Astrocyte (in vitro differentiated cells and primary cell): ENCODE results near the gene CYB561D2. TPM values are rescaled to one million over a fixed set of nuclear protein-coding genes. Genes with fewer than 3 reads are reported as not detected.

Source experiments
- DNase-seq: peaks from one replicate; pipeline ENCODE4 v3.0.0-alpha.2; 2010; ENCODE audit warnings: low read depth
- FAIRE-seq: peaks from 2 replicates; lab custom pipeline; 2011; peaks lifted over from hg19 to GRCh38; lab: Jason Lieb, UNC
- H2AFZ ChIP-seq: 2 replicates; pipeline ENCODE4 v1.6.0; 2012; ENCODE audit warnings: low read depth, low read length, inconsistent platforms
- H3K27ac ChIP-seq: 2 replicates; pipeline ENCODE4 v1.5.1; 2011; ENCODE audit warnings: low read depth, low read length, inconsistent platforms
- H3K27me3 ChIP-seq: 2 replicates; pipeline ENCODE4 v1.6.0; 2011; ENCODE audit warnings: low read length, inconsistent platforms; ENCODE audit not compliant: insufficient read depth
- H3K36me3 ChIP-seq: 2 replicates; pipeline ENCODE4 v1.5.1; 2011; ENCODE audit warnings: low read length, inconsistent platforms; ENCODE audit not compliant: insufficient read depth
- H3K4me1 ChIP-seq: 2 replicates; pipeline ENCODE4 v1.5.1; 2011; ENCODE audit warnings: low read length, inconsistent platforms; ENCODE audit not compliant: insufficient read depth
- H3K4me2 ChIP-seq: 2 replicates; pipeline ENCODE4 v1.6.0; 2012; ENCODE audit warnings: low read length, inconsistent platforms
- H3K4me3 ChIP-seq: 2 replicates; pipeline ENCODE4 v1.5.1; 2011; ENCODE audit warnings: low read depth, mild to moderate bottlenecking, low read length, inconsistent platforms; ENCODE audit not compliant: insufficient read depth
- H3K79me2 ChIP-seq: 2 replicates; pipeline ENCODE4 v1.6.0; 2012; ENCODE audit warnings: mild to moderate bottlenecking, low read length, inconsistent platforms; ENCODE audit not compliant: insufficient read depth
- H3K9ac ChIP-seq: 2 replicates; pipeline ENCODE4 v1.6.0; 2012; ENCODE audit warnings: mild to moderate bottlenecking, low read length, inconsistent platforms
- H3K9me3 ChIP-seq: 2 replicates; pipeline ENCODE4 v1.5.1; 2012; ENCODE audit warnings: low read depth, mild to moderate bottlenecking, low read length, inconsistent platforms; ENCODE audit not compliant: insufficient read depth
- H4K20me1 ChIP-seq: 2 replicates; pipeline ENCODE4 v1.6.0; 2012; ENCODE audit warnings: low read length, inconsistent platforms; ENCODE audit not compliant: insufficient read depth
- H3K27ac Mint-ChIP-seq: one replicate; pipeline ENCODE4 v1.8.0; 2021; ENCODE audit warnings: mild to moderate bottlenecking, mixed read lengths; ENCODE audit not compliant: unreplicated experiment
- H3K27me3 Mint-ChIP-seq: one replicate; pipeline ENCODE4 v1.8.0; 2021; ENCODE audit warnings: low read depth, mixed read lengths; ENCODE audit not compliant: unreplicated experiment
- H3K36me3 Mint-ChIP-seq: one replicate; pipeline ENCODE4 v1.8.0; 2021; ENCODE audit warnings: low read depth, mixed read lengths; ENCODE audit not compliant: unreplicated experiment
- H3K4me1 Mint-ChIP-seq: one replicate; pipeline ENCODE4 v1.8.0; 2021; ENCODE audit warnings: low read depth, mixed read lengths; ENCODE audit not compliant: unreplicated experiment
- H3K4me3 Mint-ChIP-seq: one replicate; pipeline ENCODE4 v1.8.0; 2021; ENCODE audit warnings: mild to moderate bottlenecking, moderate library complexity, mixed read lengths; ENCODE audit not compliant: unreplicated experiment
- H3K9me3 Mint-ChIP-seq: one replicate; pipeline ENCODE4 v1.8.0; 2021; ENCODE audit warnings: mild to moderate bottlenecking, mixed read lengths; ENCODE audit not compliant: unreplicated experiment
- EZH2 ChIP-seq: IDR thresholded peaks from 2 replicates; pipeline ENCODE4 v1.6.1; 2012; ENCODE audit warnings: mild to moderate bottlenecking, low read length, inconsistent platforms; ENCODE audit not compliant: insufficient read depth
- total RNA-seq: library from RNA; stranded (reverse); gene quantifications from 2 replicates; pipeline ENCODE4 v1.2.1, GENCODE V29; 2021
- TF ChIP-seq, protein P1 (sequence below): IDR thresholded peaks from 2 replicates; pipeline ENCODE4 v1.5.1; 2011; ENCODE audit warnings: low read depth, mild to moderate bottlenecking, inconsistent platforms, low read length, moderate library complexity; ENCODE audit not compliant: insufficient read depth

Gene CYB561D2
- total RNA-seq, 1 donor from 2014 or later: 19.4 TPM

DNA sequence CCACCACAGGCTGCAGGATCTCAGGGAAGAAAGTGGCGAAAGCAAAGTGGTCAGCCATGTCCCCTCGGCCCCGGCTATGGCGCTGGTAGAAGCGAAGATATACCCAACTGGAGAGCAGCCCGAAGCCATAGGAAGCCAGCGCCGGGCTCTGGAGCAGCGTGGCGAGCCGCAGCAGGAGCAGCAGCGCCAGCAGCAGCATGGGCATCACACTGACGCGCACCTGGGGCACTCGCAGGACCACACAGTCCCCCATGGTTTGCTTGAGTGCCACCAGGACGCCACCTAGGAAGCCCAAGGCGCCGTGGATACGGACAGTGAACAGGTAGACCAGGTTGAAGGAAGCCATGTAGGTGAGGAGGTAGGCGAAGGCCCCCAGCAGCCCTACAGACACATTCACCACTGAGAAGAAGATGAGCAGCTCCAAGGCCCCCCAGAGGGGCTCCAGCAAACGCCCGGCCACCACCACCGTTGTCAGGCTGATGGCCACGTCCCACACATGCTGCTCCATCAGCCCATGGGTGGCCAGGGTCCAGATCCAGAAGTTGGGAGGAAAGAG, 7.8 kb downstream of the CYB561D2 start:
- Mint-ChIP-seq H3K27ac (peak overlapping the region; percentile 87), H3K36me3 (peaks cover 13% of the 10 kb centered on the region), H3K4me1 (peaks cover 22% of the 10 kb centered on the region), H3K27me3 (peaks cover 3% of the 10 kb centered on the region), H3K9me3 (no peaks in the 10 kb centered on the region), H3K4me3 (peak overlapping the region; percentile 90)
- H3K79me2 ChIP-seq: peaks cover 58% of the 10 kb centered on the region
- peak overlapping the region; percentile 73 for H3K4me3 ChIP-seq
- peak overlapping the region; percentile 81 for H3K27ac ChIP-seq
- H3K4me2 ChIP-seq: peak overlapping the region; percentile 98
- H3K9ac ChIP-seq: peak overlapping the region; percentile 94
- peaks cover 35% of the 10 kb centered on the region for H3K4me1 ChIP-seq
- DNase-seq: no peak
- no peak for FAIRE-seq
- peaks cover 53% of the 10 kb centered on the region for H4K20me1 ChIP-seq
- H3K36me3 ChIP-seq: peaks cover 8% of the 10 kb centered on the region
- H3K9me3 ChIP-seq: no peaks in the 10 kb centered on the region
- TF ChIP-seq EZH2: no peak
- TF ChIP-seq, protein P1, sequence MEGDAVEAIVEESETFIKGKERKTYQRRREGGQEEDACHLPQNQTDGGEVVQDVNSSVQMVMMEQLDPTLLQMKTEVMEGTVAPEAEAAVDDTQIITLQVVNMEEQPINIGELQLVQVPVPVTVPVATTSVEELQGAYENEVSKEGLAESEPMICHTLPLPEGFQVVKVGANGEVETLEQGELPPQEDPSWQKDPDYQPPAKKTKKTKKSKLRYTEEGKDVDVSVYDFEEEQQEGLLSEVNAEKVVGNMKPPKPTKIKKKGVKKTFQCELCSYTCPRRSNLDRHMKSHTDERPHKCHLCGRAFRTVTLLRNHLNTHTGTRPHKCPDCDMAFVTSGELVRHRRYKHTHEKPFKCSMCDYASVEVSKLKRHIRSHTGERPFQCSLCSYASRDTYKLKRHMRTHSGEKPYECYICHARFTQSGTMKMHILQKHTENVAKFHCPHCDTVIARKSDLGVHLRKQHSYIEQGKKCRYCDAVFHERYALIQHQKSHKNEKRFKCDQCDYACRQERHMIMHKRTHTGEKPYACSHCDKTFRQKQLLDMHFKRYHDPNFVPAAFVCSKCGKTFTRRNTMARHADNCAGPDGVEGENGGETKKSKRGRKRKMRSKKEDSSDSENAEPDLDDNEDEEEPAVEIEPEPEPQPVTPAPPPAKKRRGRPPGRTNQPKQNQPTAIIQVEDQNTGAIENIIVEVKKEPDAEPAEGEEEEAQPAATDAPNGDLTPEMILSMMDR: no peak
- no peaks in the 10 kb centered on the region for H3K27me3 ChIP-seq
- no peak overlapping the region for H2AFZ ChIP-seq

- Mint-ChIP-seq H3K4me3 (peak within 1 kb of the TSS; percentile 90), H3K27me3 (peaks cover 4% of the 10 kb centered on the region), H3K36me3 (peaks cover 13% of the 10 kb centered on the region), H3K4me1 (peaks cover 22% of the 10 kb centered on the region), H3K9me3 (no peaks in the 10 kb centered on the region), H3K27ac (peak within 1 kb of the TSS; percentile 87)
- Histone ChIP-seq H3K36me3 (peaks cover 2% of the 10 kb centered on the region), H4K20me1 (peaks cover 46% of the 10 kb centered on the region), H3K79me2 (peaks cover 51% of the 10 kb centered on the region), H3K4me1 (peaks cover 35% of the 10 kb centered on the region), H3K4me2 (peak within 1 kb of the TSS; percentile 98), H3K27ac (peak within 1 kb of the TSS; percentile 81), H3K4me3 (peak within 1 kb of the TSS; percentile 73), H3K9me3 (no peaks in the 10 kb centered on the region), H2AFZ (peak within 1 kb of the TSS; percentile 88), H3K9ac (peak within 1 kb of the TSS; percentile 94), H3K27me3 (no peaks in the 10 kb centered on the region)
- peak; percentile 93 for FAIRE-seq
- DNase-seq: peak; percentile 98
- no peak for TF ChIP-seq EZH2
- TF ChIP-seq, protein P1: no peak
Observed at GRCh38 chr3:50358911-50359759, 8.5 kb downstream of the CYB561D2 start, which contains the start of gene TMEM115. TMEM115 (minus strand) TSS chr3:50359521; CDS start chr3:50359063, 458 bp downstream.
